Measurements from ENCODE around the gene HHAT.

Gene HHAT

DNA sequence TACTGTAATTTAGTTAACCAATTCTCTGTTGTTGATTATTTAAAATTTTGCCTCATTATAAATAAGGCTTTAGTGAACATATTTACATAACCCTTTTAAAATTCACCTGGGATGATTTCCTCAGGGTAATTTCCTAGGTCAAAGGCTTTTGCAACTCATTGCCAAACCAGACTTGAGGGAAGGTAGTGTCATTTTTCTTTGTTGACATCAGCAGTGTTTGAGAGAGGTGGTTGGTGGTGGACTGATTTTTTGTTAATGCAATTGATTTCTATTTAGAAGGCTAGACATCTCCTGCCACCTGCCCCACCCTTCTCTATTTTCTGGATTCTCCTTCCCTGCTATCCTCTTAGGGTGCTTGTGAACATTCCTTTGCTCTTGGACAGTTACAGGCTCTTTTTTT lies 116.8 kb downstream of the HHAT start:
- Histone ChIP-seq H3K4me2 (ENCODE audit: low read depth, low read length, poor library complexity, severe bottlenecking) (no peak overlapping the region), H3K4me3 (ENCODE audit: low read length, poor library complexity, severe bottlenecking) (no peak overlapping the region), H3K79me2 (ENCODE audit: insufficient read depth, low read length) (no peaks in the 10 kb centered on the region), H4K20me1 (ENCODE audit: insufficient read depth, low read length, poor library complexity, severe bottlenecking) (no peaks in the 10 kb centered on the region), H3K36me3 (ENCODE audit: insufficient read depth, low read length) (no peaks in the 10 kb centered on the region), H2AFZ (ENCODE audit: low read length) (no peak overlapping the region), H3K9me3 (ENCODE audit: insufficient read depth, low read depth, low read length) (no peaks in the 10 kb centered on the region), H3K27me3 (ENCODE audit: insufficient read depth, low read length, poor library complexity, severe bottlenecking) (no peaks in the 10 kb centered on the region), H3K9me2 (replicated peaks; ENCODE audit: low read depth, low read length) (no peaks in the 10 kb centered on the region), H3F3A (ENCODE audit: low read depth) (peaks cover 3% of the 10 kb centered on the region; the same call in 1 of the 2 replicates), H3K9ac (ENCODE audit: low read depth, low read length, poor library complexity, severe bottlenecking) (peak overlapping the region; percentile 4), H3K4me1 (ENCODE audit: insufficient read depth, low read length, poor library complexity, severe bottlenecking) (peaks cover 28% of the 10 kb centered on the region)
- TF ChIP-seq, protein P1, sequence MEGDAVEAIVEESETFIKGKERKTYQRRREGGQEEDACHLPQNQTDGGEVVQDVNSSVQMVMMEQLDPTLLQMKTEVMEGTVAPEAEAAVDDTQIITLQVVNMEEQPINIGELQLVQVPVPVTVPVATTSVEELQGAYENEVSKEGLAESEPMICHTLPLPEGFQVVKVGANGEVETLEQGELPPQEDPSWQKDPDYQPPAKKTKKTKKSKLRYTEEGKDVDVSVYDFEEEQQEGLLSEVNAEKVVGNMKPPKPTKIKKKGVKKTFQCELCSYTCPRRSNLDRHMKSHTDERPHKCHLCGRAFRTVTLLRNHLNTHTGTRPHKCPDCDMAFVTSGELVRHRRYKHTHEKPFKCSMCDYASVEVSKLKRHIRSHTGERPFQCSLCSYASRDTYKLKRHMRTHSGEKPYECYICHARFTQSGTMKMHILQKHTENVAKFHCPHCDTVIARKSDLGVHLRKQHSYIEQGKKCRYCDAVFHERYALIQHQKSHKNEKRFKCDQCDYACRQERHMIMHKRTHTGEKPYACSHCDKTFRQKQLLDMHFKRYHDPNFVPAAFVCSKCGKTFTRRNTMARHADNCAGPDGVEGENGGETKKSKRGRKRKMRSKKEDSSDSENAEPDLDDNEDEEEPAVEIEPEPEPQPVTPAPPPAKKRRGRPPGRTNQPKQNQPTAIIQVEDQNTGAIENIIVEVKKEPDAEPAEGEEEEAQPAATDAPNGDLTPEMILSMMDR (conservative IDR thresholded peaks at IDR 0.05; ENCODE audit: low read length): no peak
- no peak for TF ChIP-seq EZH2phosphoT487 (IDR thresholded peaks at IDR 0.05; ENCODE audit: borderline replicate concordance)

DNA sequence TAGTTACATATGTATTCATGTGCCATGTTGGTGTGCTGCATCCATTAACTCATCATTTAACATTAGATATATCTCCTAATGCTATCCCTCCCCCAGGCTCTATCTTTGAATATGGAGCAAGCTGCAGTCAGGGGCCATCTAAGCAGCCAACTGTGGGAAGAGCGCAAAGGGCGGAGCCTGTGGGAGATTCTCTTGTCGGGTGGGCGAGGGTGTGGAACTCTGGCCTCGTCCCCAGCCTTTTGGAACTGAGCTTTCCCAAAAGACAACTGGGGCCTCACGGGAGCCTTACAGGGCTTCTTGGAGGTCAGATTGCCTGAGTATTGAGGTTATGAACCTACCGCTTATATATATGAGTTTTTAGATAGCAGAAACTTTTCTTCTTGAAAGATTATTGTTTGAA lies 117.2 kb downstream of the HHAT start:
- H3K4me2 ChIP-seq (ENCODE audit: low read depth, low read length, poor library complexity, severe bottlenecking): peak overlapping the region; percentile 51
- H2AFZ ChIP-seq (ENCODE audit: low read length): peak overlapping the region; percentile 69; the same call in 1 of the 2 replicates
- peak overlapping the region; percentile 4 for H3K9ac ChIP-seq (ENCODE audit: low read depth, low read length, poor library complexity, severe bottlenecking)
- no peaks in the 10 kb centered on the region for H3K79me2 ChIP-seq (ENCODE audit: insufficient read depth, low read length)
- H3K36me3 ChIP-seq (ENCODE audit: insufficient read depth, low read length): no peaks in the 10 kb centered on the region
- peaks cover 3% of the 10 kb centered on the region; the same call in 1 of the 2 replicates for H3F3A ChIP-seq (ENCODE audit: low read depth)
- H4K20me1 ChIP-seq (ENCODE audit: insufficient read depth, low read length, poor library complexity, severe bottlenecking): no peaks in the 10 kb centered on the region
- H3K9me3 ChIP-seq (ENCODE audit: insufficient read depth, low read depth, low read length): no peaks in the 10 kb centered on the region
- H3K27me3 ChIP-seq (ENCODE audit: insufficient read depth, low read length, poor library complexity, severe bottlenecking): no peaks in the 10 kb centered on the region
- H3K4me1 ChIP-seq (ENCODE audit: insufficient read depth, low read length, poor library complexity, severe bottlenecking): peaks cover 28% of the 10 kb centered on the region
- H3K9me2 ChIP-seq (replicated peaks; ENCODE audit: low read depth, low read length): no peaks in the 10 kb centered on the region
- TF ChIP-seq, protein P1 (conservative IDR thresholded peaks at IDR 0.05; ENCODE audit: low read length): no peak
- TF ChIP-seq EZH2phosphoT487 (IDR thresholded peaks at IDR 0.05; ENCODE audit: borderline replicate concordance): no peak
- H3K4me3 ChIP-seq (ENCODE audit: low read length, poor library complexity, severe bottlenecking): peak overlapping the region; percentile 3

DNA sequence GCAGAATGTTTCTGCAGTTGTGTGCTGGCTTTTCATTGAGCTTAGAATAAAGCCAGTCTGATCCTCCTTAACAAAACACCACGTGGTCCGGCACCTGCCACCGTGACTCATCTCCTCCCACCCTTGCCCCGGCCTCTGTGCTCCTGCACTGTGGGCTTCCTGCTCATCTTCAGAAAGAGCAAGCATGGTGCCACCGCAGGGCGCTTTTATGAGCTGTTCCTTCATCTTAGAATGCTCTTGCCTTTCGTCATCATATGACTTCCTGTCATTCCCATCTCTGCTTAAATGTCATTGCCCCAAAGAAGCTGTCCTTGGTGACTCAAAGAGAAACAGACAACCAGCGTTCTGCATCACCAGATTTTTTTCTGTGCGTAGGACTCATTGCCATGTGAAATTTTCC lies 117.8 kb downstream of the HHAT start:
- Histone ChIP-seq H2AFZ (ENCODE audit: low read length) (peak overlapping the region; percentile 69; the same call in 1 of the 2 replicates), H3K4me2 (ENCODE audit: low read depth, low read length, poor library complexity, severe bottlenecking) (peak overlapping the region; percentile 51), H3K9me3 (ENCODE audit: insufficient read depth, low read depth, low read length) (no peaks in the 10 kb centered on the region), H3K4me3 (ENCODE audit: low read length, poor library complexity, severe bottlenecking) (peak overlapping the region; percentile 14), H3K9ac (ENCODE audit: low read depth, low read length, poor library complexity, severe bottlenecking) (peak overlapping the region; percentile 4), H3K9me2 (replicated peaks; ENCODE audit: low read depth, low read length) (no peaks in the 10 kb centered on the region), H3K36me3 (ENCODE audit: insufficient read depth, low read length) (no peaks in the 10 kb centered on the region), H3K27me3 (ENCODE audit: insufficient read depth, low read length, poor library complexity, severe bottlenecking) (no peaks in the 10 kb centered on the region), H3K79me2 (ENCODE audit: insufficient read depth, low read length) (no peaks in the 10 kb centered on the region), H4K20me1 (ENCODE audit: insufficient read depth, low read length, poor library complexity, severe bottlenecking) (no peaks in the 10 kb centered on the region), H3K4me1 (ENCODE audit: insufficient read depth, low read length, poor library complexity, severe bottlenecking) (peaks cover 25% of the 10 kb centered on the region), H3F3A (ENCODE audit: low read depth) (peaks cover 3% of the 10 kb centered on the region; the same call in 1 of the 2 replicates)
- no peak for TF ChIP-seq EZH2phosphoT487 (IDR thresholded peaks at IDR 0.05; ENCODE audit: borderline replicate concordance)
- TF ChIP-seq, protein P1 (conservative IDR thresholded peaks at IDR 0.05; ENCODE audit: low read length): no peak

All from Loucy (cell line).